GM12801 (cell line): Measurements from ENCODE around the gene SLC2A4RG.

Experiments
- CTCF ChIP-seq: IDR thresholded peaks from one replicate; pipeline ENCODE4 v1.5.1; 2011; ENCODE audit warnings: control low read depth; ENCODE audit not compliant: insufficient read length; ENCODE audit errors: extremely low read depth

Gene SLC2A4RG

GRCh38 chr20:63706852-63707557 is 32.6 kb upstream of the SLC2A4RG start:
- TF ChIP-seq CTCF: peak; percentile 4

GRCh38 chr20:63707558-63708300 is 31.8 kb upstream of the SLC2A4RG start, which contains the start of the genes ARFRP1 and ZGPAT:
ARFRP1 (minus strand) TSS chr20:63707976; CDS start chr20:63707091, 885 bp downstream.
ZGPAT (plus strand) TSS chr20:63708039; CDS start chr20:63708581, 542 bp downstream.
- TF ChIP-seq CTCF: no peak

- no peak for TF ChIP-seq CTCF
Measured at GRCh38 chr20:63708301-63709148, 31.1 kb upstream of the SLC2A4RG start.

- TF ChIP-seq CTCF: no peak
Measured at GRCh38 chr20:63709149-63709527, 30.4 kb upstream of the SLC2A4RG start.

- TF ChIP-seq CTCF: no peak
Measured at GRCh38 chr20:63711085-63711645, 28.4 kb upstream of the SLC2A4RG start.

GRCh38 chr20:63712191-63712590 is 27.4 kb upstream of the SLC2A4RG start:
- TF ChIP-seq CTCF: no peak

- no peak for TF ChIP-seq CTCF
Measured at GRCh38 chr20:63714858-63715257, 24.7 kb upstream of the SLC2A4RG start.
